ENCODE data around the gene HMCN2.
A peak's percentile ranks its signal among the peaks of the same experiment; 100 is the strongest.

The HMCN2 gene

GRCh38 chr9:130230631-130231030, 34.9 kb upstream of the HMCN2 start:
- no peak overlapping the region for H3K4me3 ChIP-seq (ENCODE audit: low read depth in 1 of 2, low read length in 2 of 2)
- no peaks in the 10 kb centered on the region for H3K27me3 ChIP-seq (ENCODE audit: control insufficient read depth in 1 of 2, insufficient read depth in 2 of 2, low read length in 2 of 2)
- peaks cover 11% of the 10 kb centered on the region for H3K9me3 ChIP-seq (ENCODE audit: low read length)
- peaks cover 46% of the 10 kb centered on the region for H3K36me3 ChIP-seq (ENCODE audit: insufficient read depth, low read length)
- no peak overlapping the region for H3K27ac ChIP-seq (ENCODE audit: low read depth, low read length)
- H3K9ac ChIP-seq (ENCODE audit: low read length) = no peak overlapping the region
- peaks cover 19% of the 10 kb centered on the region for H3K4me1 ChIP-seq (ENCODE audit: insufficient read depth, low read length)

DNA sequence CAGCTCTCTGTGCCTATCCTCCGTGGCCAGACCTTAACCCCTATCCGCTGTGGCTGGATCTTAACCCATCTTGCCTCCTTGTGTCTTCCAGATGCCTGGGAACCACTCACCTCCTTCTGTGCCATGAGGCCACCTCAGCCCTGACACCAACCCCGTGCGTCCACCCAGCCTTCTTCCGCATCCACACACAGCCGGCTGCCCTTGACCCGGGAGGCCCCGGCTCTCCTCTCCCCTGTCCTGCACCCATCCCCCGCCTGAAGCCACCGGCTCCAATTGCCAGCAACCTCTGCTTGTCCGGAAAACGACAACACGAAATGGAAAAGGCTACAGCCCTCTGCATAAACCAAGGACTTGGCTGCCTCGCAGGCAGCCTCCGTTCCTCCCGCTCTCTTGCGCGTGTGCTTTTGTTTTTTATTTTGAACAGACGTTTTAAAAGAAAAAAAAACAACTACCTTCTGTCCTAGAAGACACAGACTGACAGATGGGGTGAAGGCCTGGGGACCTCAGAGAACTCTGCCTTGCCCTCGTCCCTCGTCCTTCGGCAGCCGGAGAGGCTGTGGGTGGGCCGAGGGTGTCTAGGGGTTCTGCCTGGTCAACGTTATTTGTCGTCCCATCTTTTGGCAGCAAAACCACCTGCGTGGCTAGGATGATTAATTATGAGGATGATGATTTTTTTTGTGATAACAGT, 32.5 kb upstream of the HMCN2 start:
- Histone ChIP-seq H3K4me1 (ENCODE audit: insufficient read depth, low read length) (peaks cover 42% of the 10 kb centered on the region), H3K9ac (ENCODE audit: low read length) (no peak overlapping the region), H3K9me3 (ENCODE audit: low read length) (peaks cover under 1% of the 10 kb centered on the region), H3K27ac (ENCODE audit: low read depth, low read length) (peak overlapping the region; percentile 34), H3K27me3 (ENCODE audit: control insufficient read depth in 1 of 2, insufficient read depth in 2 of 2, low read length in 2 of 2) (no peaks in the 10 kb centered on the region), H3K36me3 (ENCODE audit: insufficient read depth, low read length) (peaks cover 26% of the 10 kb centered on the region), H3K4me3 (ENCODE audit: low read depth in 1 of 2, low read length in 2 of 2) (no peak overlapping the region)

DNA sequence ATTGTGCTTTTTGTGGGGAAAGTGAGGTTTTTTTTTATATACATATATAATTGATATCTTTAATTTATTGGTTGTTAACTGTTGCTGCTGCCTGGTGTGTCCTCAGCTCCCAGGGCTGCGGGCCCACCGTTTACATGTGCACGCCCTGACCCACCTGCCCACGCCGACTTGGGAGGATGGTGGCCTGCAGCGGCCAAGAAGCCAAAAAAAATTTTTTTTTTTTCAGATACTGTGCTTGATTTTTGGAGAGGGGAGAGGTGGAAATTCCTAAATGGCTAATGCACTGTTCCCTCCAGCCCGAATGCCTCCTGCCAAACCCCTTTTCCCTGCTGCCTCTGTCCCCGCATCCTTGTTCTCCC, 32.0 kb upstream of the HMCN2 start:
- H3K27ac ChIP-seq (ENCODE audit: low read depth, low read length) = no peak overlapping the region
- peaks cover 26% of the 10 kb centered on the region for H3K36me3 ChIP-seq (ENCODE audit: insufficient read depth, low read length)
- H3K9ac ChIP-seq (ENCODE audit: low read length) = no peak overlapping the region
- H3K9me3 ChIP-seq (ENCODE audit: low read length) = no peaks in the 10 kb centered on the region
- H3K4me3 ChIP-seq (ENCODE audit: low read depth in 1 of 2, low read length in 2 of 2) = no peak overlapping the region
- peaks cover 47% of the 10 kb centered on the region for H3K4me1 ChIP-seq (ENCODE audit: insufficient read depth, low read length)
- H3K27me3 ChIP-seq (ENCODE audit: control insufficient read depth in 1 of 2, insufficient read depth in 2 of 2, low read length in 2 of 2) = no peaks in the 10 kb centered on the region

- Histone ChIP-seq H3K4me3 (ENCODE audit: low read depth in 1 of 2, low read length in 2 of 2) (no peak overlapping the region), H3K27ac (ENCODE audit: low read depth, low read length) (peak overlapping the region; percentile 43), H3K9me3 (ENCODE audit: low read length) (no peaks in the 10 kb centered on the region), H3K9ac (ENCODE audit: low read length) (peak overlapping the region; percentile 30), H3K4me1 (ENCODE audit: insufficient read depth, low read length) (peaks cover 50% of the 10 kb centered on the region), H3K27me3 (ENCODE audit: control insufficient read depth in 1 of 2, insufficient read depth in 2 of 2, low read length in 2 of 2) (no peaks in the 10 kb centered on the region), H3K36me3 (ENCODE audit: insufficient read depth, low read length) (peaks cover 22% of the 10 kb centered on the region)
These were observed 31.0 kb upstream of the HMCN2 start for GRCh38 chr9:130234340-130235260.

GRCh38 chr9:130235558-130236435, 29.8 kb upstream of the HMCN2 start:
- Histone ChIP-seq H3K27me3 (ENCODE audit: control insufficient read depth in 1 of 2, insufficient read depth in 2 of 2, low read length in 2 of 2) (no peaks in the 10 kb centered on the region), H3K36me3 (ENCODE audit: insufficient read depth, low read length) (peaks cover 20% of the 10 kb centered on the region), H3K9ac (ENCODE audit: low read length) (peak overlapping the region; percentile 30), H3K9me3 (ENCODE audit: low read length) (no peaks in the 10 kb centered on the region), H3K4me1 (ENCODE audit: insufficient read depth, low read length) (peaks cover 61% of the 10 kb centered on the region), H3K27ac (ENCODE audit: low read depth, low read length) (peak overlapping the region; percentile 73), H3K4me3 (ENCODE audit: low read depth in 1 of 2, low read length in 2 of 2) (no peak overlapping the region)

DNA sequence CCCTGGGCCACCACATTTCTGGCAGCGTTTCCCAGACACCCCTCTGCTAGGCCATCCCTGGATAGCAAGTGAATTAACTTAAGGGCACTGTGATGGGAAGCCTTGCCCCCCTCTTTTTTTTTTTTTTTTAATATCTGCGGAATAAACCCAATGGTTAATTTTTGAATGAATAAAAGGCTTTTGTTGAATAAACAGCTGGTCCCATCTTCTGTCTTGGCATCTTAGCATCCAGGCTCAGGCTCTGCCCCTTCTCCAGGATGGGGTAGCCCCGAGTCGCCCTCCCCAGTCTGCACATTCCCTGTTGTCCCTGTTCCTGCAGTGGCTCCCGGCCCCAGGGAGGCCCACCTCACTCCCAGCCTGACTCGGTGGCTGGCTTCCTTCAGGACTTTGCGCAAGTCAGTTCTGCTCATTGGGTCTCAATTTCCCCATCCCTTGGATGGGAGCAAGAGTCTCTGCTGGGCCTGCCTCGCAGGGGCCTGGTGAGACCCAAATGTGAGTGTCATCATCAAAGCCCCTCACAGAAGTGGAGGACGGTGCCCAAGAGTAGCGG, 29.0 kb upstream of the HMCN2 start:
- Histone ChIP-seq H3K27ac (ENCODE audit: low read depth, low read length) (peak overlapping the region; percentile 73), H3K36me3 (ENCODE audit: insufficient read depth, low read length) (peaks cover 20% of the 10 kb centered on the region), H3K9me3 (ENCODE audit: low read length) (no peaks in the 10 kb centered on the region), H3K4me1 (ENCODE audit: insufficient read depth, low read length) (peaks cover 62% of the 10 kb centered on the region), H3K27me3 (ENCODE audit: control insufficient read depth in 1 of 2, insufficient read depth in 2 of 2, low read length in 2 of 2) (no peaks in the 10 kb centered on the region), H3K4me3 (ENCODE audit: low read depth in 1 of 2, low read length in 2 of 2) (no peak overlapping the region), H3K9ac (ENCODE audit: low read length) (no peak overlapping the region)

DNA sequence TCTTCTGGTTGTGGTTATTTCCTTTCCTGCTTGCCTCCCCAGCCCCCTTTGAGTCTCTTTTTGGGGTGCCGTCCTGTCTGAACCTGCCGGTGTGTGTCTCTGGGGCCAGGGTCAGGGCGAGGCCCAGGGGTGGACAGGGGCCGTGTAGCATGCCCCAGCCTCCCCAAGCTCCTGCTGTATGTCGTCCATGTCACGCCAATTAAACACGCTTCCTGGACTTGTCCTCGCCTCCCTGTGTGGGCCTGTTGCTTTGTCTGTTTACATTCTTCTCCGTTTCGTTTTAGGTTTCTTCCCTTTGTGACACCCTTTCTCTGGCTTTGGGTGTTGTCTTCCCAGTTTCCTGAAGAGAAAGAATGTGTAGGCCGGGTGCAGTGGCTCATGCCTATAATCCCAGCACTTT, 28.5 kb upstream of the HMCN2 start:
- H3K9me3 ChIP-seq (ENCODE audit: low read length) = no peaks in the 10 kb centered on the region
- H3K27ac ChIP-seq (ENCODE audit: low read depth, low read length) = peak overlapping the region; percentile 73
- H3K36me3 ChIP-seq (ENCODE audit: insufficient read depth, low read length) = peaks cover 20% of the 10 kb centered on the region
- H3K9ac ChIP-seq (ENCODE audit: low read length) = no peak overlapping the region
- H3K4me1 ChIP-seq (ENCODE audit: insufficient read depth, low read length) = peaks cover 62% of the 10 kb centered on the region
- H3K27me3 ChIP-seq (ENCODE audit: control insufficient read depth in 1 of 2, insufficient read depth in 2 of 2, low read length in 2 of 2) = no peaks in the 10 kb centered on the region
- H3K4me3 ChIP-seq (ENCODE audit: low read depth in 1 of 2, low read length in 2 of 2) = no peak overlapping the region

DNA sequence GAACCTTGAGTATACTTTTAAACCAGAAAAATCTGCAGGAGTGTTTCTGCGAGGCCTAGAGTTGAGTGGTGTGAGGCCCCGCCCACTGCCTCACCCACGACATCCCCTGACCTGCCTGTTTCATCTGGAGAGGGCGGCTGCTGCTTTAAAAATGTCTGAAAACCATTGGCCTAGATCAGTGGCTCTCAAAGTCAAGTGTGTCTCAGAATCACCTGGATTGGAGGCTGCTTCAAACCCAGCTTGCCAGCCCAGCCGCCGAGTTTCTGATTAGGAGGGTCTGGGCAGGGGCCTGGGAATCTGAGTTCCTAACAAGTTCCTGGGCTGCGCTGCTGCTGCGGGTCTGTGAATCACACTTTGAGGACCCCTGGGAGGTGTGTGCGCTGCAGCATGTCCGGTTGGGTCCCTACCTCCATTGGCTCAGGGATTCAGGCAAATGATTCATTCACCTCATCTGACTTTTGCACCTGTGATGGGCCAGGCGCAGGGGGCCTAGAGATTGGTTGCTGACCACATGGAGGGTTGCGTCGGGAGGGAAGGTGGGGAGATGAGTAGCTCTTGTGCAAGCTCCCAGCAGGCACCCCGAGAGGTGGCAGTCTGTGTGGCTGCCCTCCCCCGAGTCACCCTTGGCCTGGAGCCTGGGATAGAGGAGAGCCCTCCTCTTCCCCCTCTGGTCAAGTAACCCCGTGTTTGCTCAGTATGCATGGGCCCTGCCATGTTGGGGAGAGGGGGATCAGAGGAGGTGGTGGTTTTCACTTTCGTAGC, 27.6 kb upstream of the HMCN2 start:
- Histone ChIP-seq H3K36me3 (ENCODE audit: insufficient read depth, low read length) (peaks cover 16% of the 10 kb centered on the region), H3K4me3 (ENCODE audit: low read depth in 1 of 2, low read length in 2 of 2) (no peak overlapping the region), H3K27ac (ENCODE audit: low read depth, low read length) (peak overlapping the region; percentile 73), H3K27me3 (ENCODE audit: control insufficient read depth in 1 of 2, insufficient read depth in 2 of 2, low read length in 2 of 2) (no peaks in the 10 kb centered on the region), H3K9me3 (ENCODE audit: low read length) (no peaks in the 10 kb centered on the region), H3K4me1 (ENCODE audit: insufficient read depth, low read length) (peaks cover 67% of the 10 kb centered on the region), H3K9ac (ENCODE audit: low read length) (no peak overlapping the region)

DNA sequence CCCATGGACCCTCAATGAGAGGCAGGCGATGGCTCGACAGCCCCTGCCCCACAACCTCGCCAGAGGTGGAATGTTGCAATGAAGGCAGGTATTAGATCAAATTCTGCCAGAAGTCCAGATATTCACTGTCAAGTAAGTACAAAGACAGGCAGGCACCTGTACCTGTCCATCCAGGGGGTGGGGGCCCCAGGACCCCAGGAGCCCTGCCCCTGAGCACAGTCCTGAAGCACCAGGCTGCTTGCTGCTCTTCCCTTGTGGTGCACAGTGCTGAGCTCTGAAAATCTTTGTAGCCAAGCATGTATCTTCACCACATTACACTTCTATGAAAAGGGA, 26.2 kb upstream of the HMCN2 start:
- peaks cover 3% of the 10 kb centered on the region for H3K36me3 ChIP-seq (ENCODE audit: insufficient read depth, low read length)
- peaks cover 66% of the 10 kb centered on the region for H3K4me1 ChIP-seq (ENCODE audit: insufficient read depth, low read length)
- H3K27ac ChIP-seq (ENCODE audit: low read depth, low read length) = no peak overlapping the region

DNA sequence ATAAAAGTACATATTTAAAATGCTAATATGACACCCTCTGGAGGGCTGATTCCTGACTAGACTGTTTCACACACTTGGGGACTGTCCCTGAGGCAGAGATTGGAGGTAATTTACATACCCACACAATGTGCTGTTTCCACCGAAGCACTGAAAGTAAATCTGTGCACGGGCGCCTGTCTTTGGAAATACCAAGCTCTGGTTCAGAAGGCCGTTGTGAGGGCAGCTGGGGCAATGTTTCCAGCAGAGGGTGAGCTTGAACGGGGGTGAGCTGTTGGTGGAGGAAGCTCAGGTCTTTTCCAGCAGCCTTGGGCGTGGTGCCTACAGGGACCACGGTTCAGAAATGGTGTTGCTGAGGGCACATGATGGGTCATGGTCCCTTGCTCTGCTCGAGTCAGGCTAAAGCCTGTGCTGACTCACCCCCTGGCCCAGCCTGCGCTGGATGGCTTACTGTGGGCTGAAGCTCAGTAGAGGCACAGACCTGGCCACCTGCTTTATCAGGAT, 25.8 kb upstream of the HMCN2 start:
- no peaks in the 10 kb centered on the region for H3K36me3 ChIP-seq (ENCODE audit: insufficient read depth, low read length)

More for the DNA sequence above, 26.2 kb upstream of the HMCN2 start:
- Histone ChIP-seq H3K4me3 (ENCODE audit: low read depth in 1 of 2, low read length in 2 of 2) (no peak overlapping the region), H3K27me3 (ENCODE audit: control insufficient read depth in 1 of 2, insufficient read depth in 2 of 2, low read length in 2 of 2) (no peaks in the 10 kb centered on the region), H3K9me3 (ENCODE audit: low read length) (no peaks in the 10 kb centered on the region), H3K9ac (ENCODE audit: low read length) (no peak overlapping the region)

More for the DNA sequence above, 25.8 kb upstream of the HMCN2 start:
- peaks cover 62% of the 10 kb centered on the region for H3K4me1 ChIP-seq (ENCODE audit: insufficient read depth, low read length)
- H3K9ac ChIP-seq (ENCODE audit: low read length) = no peak overlapping the region
- H3K4me3 ChIP-seq (ENCODE audit: low read depth in 1 of 2, low read length in 2 of 2) = no peak overlapping the region
- peak overlapping the region; percentile 3 for H3K27ac ChIP-seq (ENCODE audit: low read depth, low read length)
- no peaks in the 10 kb centered on the region for H3K9me3 ChIP-seq (ENCODE audit: low read length)
- no peaks in the 10 kb centered on the region for H3K27me3 ChIP-seq (ENCODE audit: control insufficient read depth in 1 of 2, insufficient read depth in 2 of 2, low read length in 2 of 2)

Data from muscle layer of colon (tissue), 2 donors.